LHCN-M2 (cell line): Measurements from ENCODE around the gene FLRT2. TPM values are rescaled to one million over a fixed set of nuclear protein-coding genes. Genes with fewer than 3 reads are reported as not detected.

Experiments
- DNase-seq: peaks from one replicate; pipeline ENCODE4 v3.0.0-alpha.2; 2012; ENCODE audit warnings: low read depth
- total RNA-seq: library from RNA; depleted of rRNA; stranded (reverse); fragments of >200 nt; gene quantifications from 2 replicates; pipeline ENCODE4 v1.2.3, GENCODE V29; 2014

Gene FLRT2
- total RNA-seq, 1 experiment from 2014 or later: 17.6 TPM

DNA sequence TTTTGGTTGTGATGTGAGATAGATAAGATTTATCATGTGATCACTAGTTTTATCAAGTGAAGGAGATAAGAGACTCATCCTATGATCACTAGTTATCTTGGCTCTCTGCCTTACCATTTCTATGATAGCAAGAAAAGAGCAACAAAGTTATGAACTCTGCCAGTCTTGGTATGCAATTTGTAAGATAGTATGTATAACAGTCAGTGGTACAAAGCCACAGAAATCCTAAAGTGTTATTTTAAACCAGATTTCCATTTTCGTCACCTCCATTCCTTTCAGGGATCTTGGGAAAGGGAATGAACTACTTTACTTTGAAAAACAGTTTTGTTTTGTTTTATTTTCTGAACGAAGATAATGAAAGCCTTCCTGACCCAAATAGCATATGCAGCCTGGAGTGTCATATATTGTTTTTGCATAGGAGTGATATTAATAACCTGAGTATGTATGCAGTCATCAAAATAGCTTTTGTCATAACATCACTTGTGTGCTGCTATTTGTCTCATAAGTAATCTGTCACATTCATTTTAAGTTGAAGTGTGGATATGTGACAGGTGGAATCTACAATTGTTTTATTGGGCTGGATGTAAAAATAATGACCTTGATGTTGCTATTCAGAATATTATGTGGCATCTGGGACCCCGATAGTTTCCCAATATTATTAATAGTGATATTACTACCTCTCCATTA, 35.0 kb downstream of the FLRT2 start:
- no peak for DNase-seq

DNA sequence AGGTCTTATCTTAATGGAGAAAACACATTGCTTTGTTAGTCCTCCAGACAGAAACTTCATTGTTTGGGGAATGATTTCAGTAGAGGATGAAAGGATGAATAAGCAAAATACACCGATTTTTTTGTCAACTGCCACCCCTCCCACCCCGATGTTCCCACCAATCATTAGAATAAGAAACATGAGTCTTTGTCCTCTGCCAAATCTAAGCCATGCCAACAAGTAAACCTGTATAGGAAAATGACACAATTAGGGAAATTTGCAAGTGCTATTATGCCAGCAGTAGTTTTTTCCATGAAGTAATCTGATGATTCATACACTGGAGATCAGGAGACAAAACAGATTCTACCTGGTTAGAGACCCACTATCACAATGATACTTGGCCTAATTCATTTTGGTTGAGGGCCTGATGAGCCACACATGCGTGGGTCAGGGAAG, 35.9 kb downstream of the FLRT2 start:
- peak; percentile 70 for DNase-seq

GRCh38 chr14:85566603-85567002, 36.7 kb downstream of the FLRT2 start:
- peak; percentile 88 for DNase-seq

GRCh38 chr14:85572011-85572410, 42.1 kb downstream of the FLRT2 start:
- no peak for DNase-seq

- DNase-seq: peak; percentile 83
Measured at GRCh38 chr14:85572845-85573244, 42.9 kb downstream of the FLRT2 start.

- peak; percentile 92 for DNase-seq
Measured at GRCh38 chr14:85573406-85573805, 43.5 kb downstream of the FLRT2 start.

DNA sequence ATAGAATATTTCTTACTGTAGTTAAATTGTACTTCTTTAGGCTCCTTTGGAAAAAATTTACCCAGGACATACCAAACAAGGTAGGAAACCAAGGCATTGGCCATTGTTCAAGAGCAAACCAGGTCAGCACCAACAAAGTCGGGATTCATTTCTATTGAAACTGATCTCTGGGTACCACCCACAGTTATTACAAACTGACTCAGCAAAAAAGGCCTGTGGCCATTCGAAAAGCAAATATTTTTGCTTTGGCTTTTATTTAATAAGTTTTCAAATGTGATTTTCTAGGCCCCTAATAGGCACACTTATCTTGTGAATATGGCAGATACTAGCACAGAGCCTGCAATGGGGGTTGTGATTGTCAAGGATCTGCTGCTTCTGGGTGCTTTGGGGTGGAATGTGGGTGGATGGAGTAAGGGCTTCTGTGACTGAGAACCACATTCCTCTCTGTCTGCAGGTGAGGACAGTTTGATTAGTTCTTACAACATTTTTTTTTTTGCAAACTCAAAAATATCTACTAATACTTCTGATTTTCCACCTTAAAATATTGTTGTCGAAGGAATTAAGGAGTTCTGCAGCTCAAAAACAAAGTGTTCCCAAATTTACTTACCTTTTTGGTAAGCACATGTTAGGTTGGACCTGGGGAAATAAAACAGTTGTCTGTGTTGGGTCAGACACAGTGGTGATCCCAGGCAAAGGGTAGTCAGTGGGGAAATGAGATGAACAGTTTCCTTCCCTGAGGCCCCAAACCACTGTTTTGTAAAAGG, 45.1 kb downstream of the FLRT2 start:
- no peak for DNase-seq

DNA sequence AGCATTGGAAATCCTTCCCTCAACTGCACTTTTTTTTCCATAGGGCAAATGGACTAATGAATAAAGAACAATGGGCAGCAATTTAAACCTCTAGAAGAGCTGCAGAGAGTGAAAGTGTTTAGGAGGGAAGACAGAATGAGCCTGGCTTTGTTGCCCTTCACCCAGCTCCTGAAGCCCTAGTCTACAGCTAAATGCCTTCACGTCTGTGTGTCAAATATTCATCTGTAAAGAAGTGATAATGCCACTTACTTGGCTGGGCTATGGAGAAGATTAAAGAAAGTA, 45.6 kb downstream of the FLRT2 start:
- no peak for DNase-seq

DNA sequence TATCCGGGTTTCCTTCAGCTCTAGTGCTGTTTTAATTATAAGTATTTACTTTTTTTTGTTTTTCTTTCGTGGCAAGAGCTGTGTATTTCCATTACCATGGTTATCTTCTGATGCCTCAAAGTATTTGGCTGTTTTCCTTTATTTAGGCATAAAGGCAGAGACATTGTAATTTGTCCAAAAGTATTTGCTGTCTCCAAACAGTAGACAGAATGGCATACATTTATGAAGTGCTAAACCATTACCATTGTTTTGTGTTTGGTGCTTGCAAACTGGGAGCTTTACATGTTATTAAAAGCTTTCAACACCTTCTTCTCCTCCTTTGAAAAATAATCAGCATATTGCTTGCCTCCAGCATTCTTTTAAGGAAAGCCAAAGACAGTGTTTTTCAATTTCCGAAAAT, 46.3 kb downstream of the FLRT2 start:
- no peak for DNase-seq

- DNase-seq: peak; percentile 58
Measured at GRCh38 chr14:85576848-85577542, 47.1 kb downstream of the FLRT2 start.

- no peak for DNase-seq
Measured at GRCh38 chr14:85577543-85578114, 47.7 kb downstream of the FLRT2 start.

- no peak for DNase-seq
Measured at GRCh38 chr14:85578357-85578756, 48.4 kb downstream of the FLRT2 start.

GRCh38 chr14:85578930-85579329, 49.0 kb downstream of the FLRT2 start:
- no peak for DNase-seq

GRCh38 chr14:85579942-85580341, 50.0 kb downstream of the FLRT2 start:
- no peak for DNase-seq

DNA sequence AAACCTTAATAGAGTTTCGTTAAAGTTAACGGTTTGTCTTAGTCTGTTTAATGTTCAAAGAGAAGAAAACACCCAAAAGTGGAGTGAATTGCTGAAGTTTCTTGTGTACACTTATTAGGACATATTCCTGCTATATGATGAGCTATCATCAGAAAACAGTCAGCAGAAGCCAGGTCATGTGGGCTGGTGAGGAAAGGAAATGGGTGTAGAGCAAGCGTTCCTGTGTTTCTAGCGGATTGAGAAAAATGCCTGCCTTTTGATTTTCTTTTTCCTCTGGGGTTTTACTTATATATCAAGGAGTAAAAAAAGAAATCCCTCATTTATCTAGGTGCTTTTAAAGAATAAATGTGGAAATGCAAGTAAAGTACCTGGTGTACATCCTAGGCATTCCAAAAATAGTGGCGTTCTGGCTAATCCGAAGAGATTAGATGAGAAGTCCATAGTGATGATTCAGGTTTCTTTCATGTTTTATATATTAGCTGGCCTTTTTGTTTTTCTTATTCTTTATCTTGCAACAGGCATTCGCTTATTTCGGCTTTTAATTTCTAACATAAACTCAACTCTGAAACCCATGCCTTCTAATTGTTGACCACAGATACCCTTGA, 50.7 kb downstream of the FLRT2 start:
- no peak for DNase-seq

- no peak for DNase-seq
Measured at GRCh38 chr14:85581691-85582090, 51.7 kb downstream of the FLRT2 start.

DNA sequence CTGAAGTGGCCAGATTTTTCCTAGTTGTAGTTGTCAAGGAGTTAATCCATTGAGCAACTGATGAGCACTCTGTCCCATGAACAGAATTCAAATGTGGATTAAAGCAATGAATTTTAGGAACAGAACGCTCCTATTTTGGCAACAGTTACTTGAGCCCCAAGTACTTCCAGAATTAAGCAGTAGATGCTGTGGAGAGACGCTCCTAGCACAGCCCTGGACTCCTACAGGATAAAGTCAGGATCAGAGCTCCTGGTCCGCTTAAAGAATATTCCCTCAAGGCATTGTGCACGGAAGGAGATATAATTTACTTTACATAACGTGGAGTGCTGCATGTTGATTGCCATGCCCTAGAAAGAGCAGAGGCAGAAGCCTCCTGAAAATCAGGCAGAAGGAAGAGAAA, 53.4 kb downstream of the FLRT2 start:
- DNase-seq: no peak

DNA sequence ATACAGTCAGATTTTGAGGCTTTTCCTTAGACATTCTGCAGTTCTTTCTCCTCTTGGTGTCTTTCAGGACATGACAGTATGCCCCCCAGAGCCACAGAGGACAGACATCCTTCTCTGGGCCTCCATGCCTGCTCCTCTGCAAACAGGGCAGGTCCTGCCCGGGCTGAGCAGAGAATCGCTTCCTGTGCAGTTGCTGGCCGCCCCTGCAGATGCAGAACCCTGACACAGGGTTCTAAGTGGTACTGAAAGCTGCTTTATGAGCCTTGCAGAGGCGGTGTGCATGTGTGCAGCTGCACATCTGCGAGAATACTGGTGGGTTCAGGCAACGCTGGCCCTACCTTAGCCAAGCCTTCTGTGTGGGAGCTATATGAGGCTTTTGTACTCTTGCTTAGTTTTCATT, 54.5 kb downstream of the FLRT2 start:
- DNase-seq: no peak

- peak; percentile 95 for DNase-seq
Measured at GRCh38 chr14:85587151-85587711, 57.3 kb downstream of the FLRT2 start.

GRCh38 chr14:85590784-85591183, 60.8 kb downstream of the FLRT2 start:
- DNase-seq: peak; percentile 22

DNA sequence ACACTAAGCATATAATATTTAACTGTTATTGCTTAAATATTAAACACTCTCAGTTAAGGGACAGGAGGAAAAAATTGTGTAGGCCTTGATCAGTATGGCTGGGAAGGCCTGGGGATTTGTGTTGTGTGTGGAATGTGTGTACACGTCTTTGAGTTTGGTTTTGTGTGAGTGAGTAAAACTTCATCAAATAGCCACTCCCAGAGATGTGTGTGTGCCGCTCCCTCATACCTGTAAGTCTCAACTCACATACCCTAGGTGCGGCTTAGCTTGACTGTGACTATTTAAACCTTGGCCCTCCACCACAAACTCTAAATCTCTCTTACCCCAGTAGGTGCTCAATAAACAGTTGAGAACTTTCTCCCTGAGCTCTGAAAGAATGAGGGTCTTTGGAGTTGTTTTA, 64.3 kb downstream of the FLRT2 start:
- no peak for DNase-seq

DNA sequence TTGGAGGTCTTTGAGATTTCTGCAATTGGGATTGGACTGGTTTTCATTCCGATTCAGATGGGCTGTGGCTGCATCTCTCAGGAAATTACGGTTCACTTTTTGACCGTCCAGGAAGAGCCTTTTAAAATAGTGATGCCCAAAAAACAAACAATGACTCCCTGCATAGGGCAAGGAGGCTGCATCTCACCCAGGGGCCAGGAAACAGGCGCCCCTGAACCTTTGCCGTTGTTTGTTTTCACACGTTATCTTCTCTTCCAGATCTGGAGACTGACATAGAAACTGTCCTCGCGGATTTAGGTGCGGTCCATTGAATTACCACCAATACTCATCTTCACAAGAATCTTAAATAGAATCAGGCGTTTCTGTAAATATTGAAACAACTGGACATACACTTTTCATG, 66.0 kb downstream of the FLRT2 start:
- DNase-seq: no peak
